ENCODE measurements around the gene ATRNL1.

- TF ChIP-seq CTCF (IDR thresholded peaks at IDR 0.05; ENCODE audit: low read depth, low read length) (no peak), EZH2phosphoT487 (IDR thresholded peaks at IDR 0.05; ENCODE audit: low read depth) (no peak)
Observed at GRCh38 chr10:115047705-115048104, 45.5 kb upstream of the ATRNL1 start.
